A673 (cell line): ENCODE measurements around the gene SLC38A4. TPM values are rescaled to one million over a fixed set of nuclear protein-coding genes. Genes with fewer than 3 reads are reported as not detected.

Source experiments
- BruUV-seq: library from RNA; stranded (reverse); fragments of 400-500 nt; replicated peaks from 2 replicates; lab custom pipeline; 2021; lab: Mats Ljungman, UMichigan
- CTCF ChIA-PET: fragments of 300-600 bp; sonication (Branson Sonifier 250); formaldehyde crosslinking; loops from one replicate; lab custom pipeline; 2022; ENCODE audit warnings: antibody characterized with exemption; lab: Charles Lee
- POLR2A ChIA-PET: fragments of 300-600 bp; sonication (Branson Sonifier 250); formaldehyde crosslinking; loops from one replicate; lab custom pipeline; 2022; ENCODE audit warnings: antibody characterized with exemption; ENCODE audit not compliant: low non-redundant PET; lab: Charles Lee
- DNase-seq: peaks from one replicate; pipeline ENCODE4 v3.0.0-alpha.2; 2015; ENCODE audit warnings: low spot score
- H3K27ac ChIP-seq: fragments of 200-600 bp; sonication (generic); 2 replicates; pipeline ENCODE4 v1.5.1; 2016; ENCODE audit warnings: mixed run types, low read depth, mild to moderate bottlenecking, mixed read lengths, antibody characterized with exemption, low read length; ENCODE audit not compliant: poor library complexity, severe bottlenecking
- H3K27me3 ChIP-seq: fragments of 200-600 bp; sonication (generic); replicated peaks from 2 replicates; pipeline ENCODE4 v1.6.1; 2017; ENCODE audit warnings: mixed run types, low read depth, mild to moderate bottlenecking, mixed read lengths, antibody characterized with exemption, low read length; ENCODE audit not compliant: insufficient read depth, poor library complexity
- H3K36me3 ChIP-seq: fragments of 200-600 bp; sonication (generic); 2 replicates; pipeline ENCODE4 v1.6.1; 2016; ENCODE audit warnings: mixed run types, mild to moderate bottlenecking, mixed read lengths, antibody characterized with exemption, low read length; ENCODE audit not compliant: insufficient read depth, poor library complexity, severe bottlenecking
- H3K4me1 ChIP-seq: fragments of 200-600 bp; sonication (generic); 2 replicates; pipeline ENCODE4 v1.6.1; 2017; ENCODE audit warnings: mixed run types, mild to moderate bottlenecking, mixed read lengths, antibody characterized with exemption, low read length; ENCODE audit not compliant: insufficient read depth, poor library complexity, severe bottlenecking
- H3K4me3 ChIP-seq: fragments of 200-600 bp; sonication (generic); 2 replicates; pipeline ENCODE4 v1.5.1; 2016; ENCODE audit warnings: low read depth, mixed run types, mild to moderate bottlenecking, mixed read lengths, low read length; ENCODE audit not compliant: poor library complexity, severe bottlenecking
- H3K9me3 ChIP-seq: fragments of 200-600 bp; sonication (generic); 2 replicates; pipeline ENCODE4 v1.6.1; 2016; ENCODE audit warnings: mixed run types, low read depth, mild to moderate bottlenecking, mixed read lengths, antibody characterized with exemption, low read length; ENCODE audit not compliant: poor library complexity, severe bottlenecking
- EZH2 ChIP-seq: fragments of 200-600 bp; sonication (generic); IDR thresholded peaks from 2 replicates; pipeline ENCODE4 v1.6.1; 2017; ENCODE audit warnings: borderline replicate concordance, low read depth, mild to moderate bottlenecking, mixed read lengths, antibody characterized with exemption, low read length; ENCODE audit not compliant: poor library complexity, severe bottlenecking
- intact Hi-C: fragments of 100-400 bp; cut with micrococcal nuclease; formaldehyde crosslinking; loops from one replicate; pipeline ENCODE4 v1.10.0; 2022; ENCODE audit not compliant: unreplicated experiment
- total RNA-seq: library from RNA; stranded (reverse); gene quantifications from 2 replicates; pipeline ENCODE4 v1.2.3, GENCODE V29; 2021
- TF ChIP-seq, protein P1 (sequence below): fragments of 300-800, 200-600 bp; sonication (generic); conservative IDR thresholded peaks from 2 replicates; pipeline ENCODE4 v1.5.1; 2017; ENCODE audit warnings: low read depth, mild to moderate bottlenecking, antibody characterized with exemption, low read length, moderate library complexity, mixed read lengths

Gene SLC38A4
- total RNA-seq, 1 experiment from 2014 or later = 0.58 TPM

DNA sequence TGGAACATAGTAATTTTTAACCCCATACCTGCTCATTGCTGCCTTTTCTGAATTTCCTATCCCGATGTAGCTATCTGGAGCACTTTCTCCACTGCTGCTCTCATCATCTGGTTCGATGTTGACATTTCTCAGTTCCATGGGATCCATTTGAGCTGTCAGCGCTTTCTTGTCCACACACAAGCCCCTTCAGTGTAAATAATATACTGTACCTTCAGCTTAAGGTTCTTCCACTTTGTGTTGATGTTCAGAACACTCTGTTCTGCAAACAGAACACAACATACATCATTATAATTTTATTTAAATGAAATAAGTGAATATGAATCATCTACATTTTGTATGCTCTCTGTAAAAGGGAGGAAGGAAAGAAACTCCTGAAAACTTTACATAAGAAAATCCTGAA, 32.9 kb downstream of the SLC38A4 start:
- H3K4me3 ChIP-seq = no peak overlapping the region
- POLR2A ChIA-PET = no interaction called here

DNA sequence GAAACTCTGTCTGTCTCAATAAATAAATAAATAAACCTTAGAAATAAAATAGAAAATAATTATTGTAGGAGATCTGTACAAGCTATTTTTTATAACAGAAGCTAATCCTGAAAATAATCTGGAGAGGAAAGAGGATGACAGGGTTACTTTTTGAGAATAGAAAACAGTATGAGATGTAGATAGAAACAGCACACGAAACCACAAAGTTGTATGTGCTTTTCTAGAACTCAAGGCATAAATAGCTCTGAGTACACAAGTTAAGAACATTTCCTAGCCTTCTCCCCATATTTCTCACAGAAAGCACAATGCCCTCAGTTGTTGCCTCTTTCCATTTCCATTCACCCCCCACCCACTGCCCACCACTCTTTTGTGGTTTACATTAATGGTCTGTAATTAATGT, 35.7 kb downstream of the SLC38A4 start:
- H3K27me3 ChIP-seq = no peaks in the 10 kb centered on the region
- BruUV-seq = no TSS peak
- no peak overlapping the region for H3K4me3 ChIP-seq
- TF ChIP-seq EZH2 = no peak
- TF ChIP-seq, protein P1, sequence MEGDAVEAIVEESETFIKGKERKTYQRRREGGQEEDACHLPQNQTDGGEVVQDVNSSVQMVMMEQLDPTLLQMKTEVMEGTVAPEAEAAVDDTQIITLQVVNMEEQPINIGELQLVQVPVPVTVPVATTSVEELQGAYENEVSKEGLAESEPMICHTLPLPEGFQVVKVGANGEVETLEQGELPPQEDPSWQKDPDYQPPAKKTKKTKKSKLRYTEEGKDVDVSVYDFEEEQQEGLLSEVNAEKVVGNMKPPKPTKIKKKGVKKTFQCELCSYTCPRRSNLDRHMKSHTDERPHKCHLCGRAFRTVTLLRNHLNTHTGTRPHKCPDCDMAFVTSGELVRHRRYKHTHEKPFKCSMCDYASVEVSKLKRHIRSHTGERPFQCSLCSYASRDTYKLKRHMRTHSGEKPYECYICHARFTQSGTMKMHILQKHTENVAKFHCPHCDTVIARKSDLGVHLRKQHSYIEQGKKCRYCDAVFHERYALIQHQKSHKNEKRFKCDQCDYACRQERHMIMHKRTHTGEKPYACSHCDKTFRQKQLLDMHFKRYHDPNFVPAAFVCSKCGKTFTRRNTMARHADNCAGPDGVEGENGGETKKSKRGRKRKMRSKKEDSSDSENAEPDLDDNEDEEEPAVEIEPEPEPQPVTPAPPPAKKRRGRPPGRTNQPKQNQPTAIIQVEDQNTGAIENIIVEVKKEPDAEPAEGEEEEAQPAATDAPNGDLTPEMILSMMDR = no peak
- no peak for DNase-seq
- peaks cover 3% of the 10 kb centered on the region for H3K9me3 ChIP-seq
- intact Hi-C loops = no loop called here
- no peaks in the 10 kb centered on the region for H3K36me3 ChIP-seq
- ChIA-PET CTCF (no interaction called here), POLR2A (no interaction called here)
- no peak overlapping the region for H3K27ac ChIP-seq
- H3K4me1 ChIP-seq = no peaks in the 10 kb centered on the region

More for the DNA sequence above, 32.9 kb downstream of the SLC38A4 start:
- Histone ChIP-seq H3K9me3 (peaks cover 3% of the 10 kb centered on the region), H3K4me1 (no peaks in the 10 kb centered on the region), H3K27me3 (no peaks in the 10 kb centered on the region), H3K36me3 (no peaks in the 10 kb centered on the region), H3K27ac (no peak overlapping the region)
- CTCF ChIA-PET = no interaction called here
- DNase-seq = no peak
- no TSS peak for BruUV-seq
- intact Hi-C loops = no loop called here
- no peak for TF ChIP-seq EZH2
- TF ChIP-seq, protein P1 = no peak

DNA sequence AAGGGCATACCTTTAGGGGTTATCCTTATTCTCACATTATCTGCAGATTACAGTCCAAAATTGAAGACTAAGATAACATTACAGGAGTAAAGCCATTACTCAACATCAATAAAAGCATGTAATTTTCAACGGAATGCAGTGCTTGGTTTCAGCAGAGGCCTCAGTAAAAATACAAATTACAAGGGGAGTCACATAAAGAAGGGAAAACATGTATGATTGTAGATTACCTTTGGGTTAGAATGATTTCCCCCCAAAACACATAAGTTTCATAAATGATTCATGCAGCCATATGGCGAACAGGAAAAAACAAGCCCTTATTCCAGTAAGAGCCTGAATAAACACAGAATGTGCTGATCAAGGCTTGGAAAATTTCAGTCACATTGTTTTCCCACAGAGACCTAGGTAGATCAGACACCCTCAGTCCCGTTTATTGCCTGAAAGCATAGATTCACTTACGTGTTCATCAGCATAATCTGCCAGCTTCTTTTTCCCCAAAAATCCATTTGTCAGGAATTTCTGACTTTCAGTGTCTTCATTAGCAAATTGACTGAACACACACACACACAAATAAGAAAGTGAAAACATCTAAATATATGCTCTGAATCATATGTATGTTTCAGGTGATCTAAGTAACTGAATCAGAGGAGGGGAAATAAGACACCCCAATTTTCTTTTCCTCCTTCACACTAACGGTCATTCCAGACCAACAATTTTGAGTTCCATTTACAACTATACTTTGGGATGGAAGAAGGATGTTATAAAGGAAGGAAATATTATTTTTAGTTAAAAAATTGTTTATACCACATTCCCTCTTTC, 37.5 kb downstream of the SLC38A4 start:
- no peak overlapping the region for H3K4me3 ChIP-seq
- no TSS peak for BruUV-seq
- intact Hi-C loops = no loop called here
- DNase-seq = no peak
- H3K4me1 ChIP-seq = no peaks in the 10 kb centered on the region
- TF ChIP-seq EZH2 = no peak
- TF ChIP-seq, protein P1 = no peak
- CTCF ChIA-PET = no interaction called here
- POLR2A ChIA-PET = no interaction called here
- no peaks in the 10 kb centered on the region for H3K27me3 ChIP-seq
- H3K27ac ChIP-seq = no peak overlapping the region
- peaks cover 3% of the 10 kb centered on the region for H3K9me3 ChIP-seq
- no peaks in the 10 kb centered on the region for H3K36me3 ChIP-seq
